ENCODE data around the gene DNAJB6. TPM values are rescaled to one million over a fixed set of nuclear protein-coding genes. Genes with fewer than 3 reads are reported as not detected.

The DNAJB6 gene
- total RNA-seq, 1 donor from 2014 or later, result 155 TPM

DNA sequence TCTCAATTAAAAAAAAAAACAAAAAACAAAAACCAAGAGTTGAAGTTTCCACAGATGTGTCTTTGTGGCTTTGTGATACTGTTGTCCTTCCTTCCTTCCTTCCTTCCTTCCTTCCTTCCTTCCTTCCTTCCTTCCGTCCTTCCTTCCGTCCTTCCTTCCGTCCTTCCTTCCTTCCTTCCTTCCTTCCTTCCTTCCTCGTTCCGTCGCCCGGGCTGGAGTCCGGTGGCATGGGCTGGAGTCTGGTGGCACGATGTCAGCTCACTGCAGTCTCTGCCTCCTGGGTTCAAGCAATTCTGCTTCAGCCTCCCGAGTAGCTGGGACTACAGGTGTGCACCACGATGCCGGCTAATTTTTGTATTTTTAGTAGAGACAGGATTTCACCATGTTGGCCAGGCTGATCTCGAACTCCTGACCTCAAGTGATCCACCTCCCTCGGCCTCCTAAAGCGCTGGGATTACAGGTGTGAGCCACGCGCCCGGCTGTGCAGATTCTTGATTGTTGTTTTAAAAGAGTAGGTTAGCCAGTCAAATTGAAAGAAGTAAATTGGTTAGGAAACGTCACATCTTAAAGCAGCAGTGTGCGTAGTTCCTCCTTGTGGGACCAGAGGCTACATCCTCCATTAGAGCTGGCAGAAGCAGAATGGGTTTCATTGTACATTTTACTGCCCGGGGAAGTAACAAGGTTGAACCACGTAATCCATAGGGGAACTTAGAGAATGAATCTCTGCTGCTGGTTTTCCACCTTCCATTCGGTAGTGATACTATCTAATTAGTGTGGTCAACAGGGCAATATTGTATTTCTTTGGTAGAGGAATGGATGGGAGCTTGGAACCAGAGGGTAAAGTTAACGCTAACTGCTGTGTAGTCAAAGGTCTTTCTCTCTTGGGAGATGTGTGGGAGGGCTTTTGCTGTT lies 20.6 kb downstream of the DNAJB6 start:
- Mint-ChIP-seq H3K9me3 (ENCODE audit: unreplicated experiment) (no peaks in the 10 kb centered on the region), H3K4me1 (ENCODE audit: unreplicated experiment) (peaks cover 36% of the 10 kb centered on the region), H3K4me3 (ENCODE audit: unreplicated experiment) (no peak overlapping the region), H3K27me3 (ENCODE audit: unreplicated experiment) (peaks cover 5% of the 10 kb centered on the region), H3K36me3 (ENCODE audit: low read depth, unreplicated experiment) (peaks cover 40% of the 10 kb centered on the region), H3K27ac (ENCODE audit: unreplicated experiment) (peak overlapping the region; percentile 67)
- no peak for DNase-seq (ENCODE audit: low spot score)
- TF ChIP-seq, protein P1, sequence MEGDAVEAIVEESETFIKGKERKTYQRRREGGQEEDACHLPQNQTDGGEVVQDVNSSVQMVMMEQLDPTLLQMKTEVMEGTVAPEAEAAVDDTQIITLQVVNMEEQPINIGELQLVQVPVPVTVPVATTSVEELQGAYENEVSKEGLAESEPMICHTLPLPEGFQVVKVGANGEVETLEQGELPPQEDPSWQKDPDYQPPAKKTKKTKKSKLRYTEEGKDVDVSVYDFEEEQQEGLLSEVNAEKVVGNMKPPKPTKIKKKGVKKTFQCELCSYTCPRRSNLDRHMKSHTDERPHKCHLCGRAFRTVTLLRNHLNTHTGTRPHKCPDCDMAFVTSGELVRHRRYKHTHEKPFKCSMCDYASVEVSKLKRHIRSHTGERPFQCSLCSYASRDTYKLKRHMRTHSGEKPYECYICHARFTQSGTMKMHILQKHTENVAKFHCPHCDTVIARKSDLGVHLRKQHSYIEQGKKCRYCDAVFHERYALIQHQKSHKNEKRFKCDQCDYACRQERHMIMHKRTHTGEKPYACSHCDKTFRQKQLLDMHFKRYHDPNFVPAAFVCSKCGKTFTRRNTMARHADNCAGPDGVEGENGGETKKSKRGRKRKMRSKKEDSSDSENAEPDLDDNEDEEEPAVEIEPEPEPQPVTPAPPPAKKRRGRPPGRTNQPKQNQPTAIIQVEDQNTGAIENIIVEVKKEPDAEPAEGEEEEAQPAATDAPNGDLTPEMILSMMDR (IDR thresholded peaks at IDR 0.05; ENCODE audit: unreplicated experiment), result no peak

DNA sequence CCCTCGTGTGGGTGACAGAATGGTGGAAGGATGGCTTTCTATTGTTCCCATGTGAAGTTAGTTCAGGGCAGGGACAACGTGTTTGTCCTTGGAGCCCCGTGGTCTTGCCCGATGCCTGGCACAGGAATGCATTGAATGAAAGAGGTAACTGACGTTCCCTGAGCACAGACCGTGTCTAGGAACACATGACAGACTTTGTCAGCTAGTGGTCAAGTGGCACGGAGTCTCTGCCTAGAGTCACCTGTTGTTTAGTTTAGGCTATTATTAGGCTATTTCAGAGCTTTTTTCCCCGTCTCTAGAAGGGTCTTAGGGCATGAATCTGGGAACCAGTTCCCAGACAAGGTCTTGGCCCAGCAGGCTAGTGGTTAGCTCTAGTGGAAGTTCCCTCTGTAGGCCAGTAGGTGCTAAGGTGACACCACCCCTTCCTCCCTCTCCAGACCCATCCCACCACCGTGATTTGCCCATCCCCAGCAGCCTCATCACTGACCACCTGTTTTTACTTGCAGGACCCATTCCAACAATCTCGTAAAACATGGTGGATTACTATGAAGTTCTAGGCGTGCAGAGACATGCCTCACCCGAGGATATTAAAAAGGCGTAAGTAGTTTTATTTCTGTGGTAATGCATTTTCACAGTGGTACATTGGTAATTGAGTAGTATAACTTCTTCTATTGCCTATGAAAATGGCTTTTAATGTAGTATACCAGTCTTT lies 21.4 kb downstream of the DNAJB6 start:
- Mint-ChIP-seq H3K4me3 (ENCODE audit: unreplicated experiment) (no peak overlapping the region), H3K9me3 (ENCODE audit: unreplicated experiment) (no peaks in the 10 kb centered on the region), H3K27me3 (ENCODE audit: unreplicated experiment) (peaks cover 5% of the 10 kb centered on the region), H3K27ac (ENCODE audit: unreplicated experiment) (peak overlapping the region; percentile 8), H3K4me1 (ENCODE audit: unreplicated experiment) (peaks cover 29% of the 10 kb centered on the region), H3K36me3 (ENCODE audit: low read depth, unreplicated experiment) (peaks cover 44% of the 10 kb centered on the region)
- TF ChIP-seq, protein P1 (IDR thresholded peaks at IDR 0.05; ENCODE audit: unreplicated experiment), result no peak
- no peak for DNase-seq (ENCODE audit: low spot score)

DNA sequence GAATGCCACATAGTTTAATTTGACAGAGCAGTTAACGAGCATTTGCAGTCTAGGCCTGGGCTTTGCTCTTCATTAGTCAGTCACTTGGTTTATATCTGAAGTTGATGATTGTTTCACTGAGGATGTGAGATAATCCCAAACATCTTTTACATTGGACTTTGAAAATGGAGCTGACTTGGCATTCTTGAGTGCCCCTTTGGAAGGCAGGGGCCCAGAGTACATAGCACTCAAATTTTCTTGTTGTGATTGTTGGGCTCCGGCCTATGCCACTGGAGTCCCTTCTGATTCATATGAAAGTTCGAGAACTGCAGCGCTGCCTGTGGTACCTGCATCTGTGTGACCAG lies 21.9 kb downstream of the DNAJB6 start:
- DNase-seq (ENCODE audit: low spot score), result no peak
- H3K4me1 Mint-ChIP-seq (ENCODE audit: unreplicated experiment), result peaks cover 24% of the 10 kb centered on the region
- H3K4me3 Mint-ChIP-seq (ENCODE audit: unreplicated experiment), result no peak overlapping the region
- H3K36me3 Mint-ChIP-seq (ENCODE audit: low read depth, unreplicated experiment), result peaks cover 45% of the 10 kb centered on the region
- TF ChIP-seq, protein P1 (IDR thresholded peaks at IDR 0.05; ENCODE audit: unreplicated experiment), result no peak
- H3K9me3 Mint-ChIP-seq (ENCODE audit: unreplicated experiment), result no peaks in the 10 kb centered on the region
- H3K27ac Mint-ChIP-seq (ENCODE audit: unreplicated experiment), result peak overlapping the region; percentile 8
- peaks cover 5% of the 10 kb centered on the region for H3K27me3 Mint-ChIP-seq (ENCODE audit: unreplicated experiment)

DNA sequence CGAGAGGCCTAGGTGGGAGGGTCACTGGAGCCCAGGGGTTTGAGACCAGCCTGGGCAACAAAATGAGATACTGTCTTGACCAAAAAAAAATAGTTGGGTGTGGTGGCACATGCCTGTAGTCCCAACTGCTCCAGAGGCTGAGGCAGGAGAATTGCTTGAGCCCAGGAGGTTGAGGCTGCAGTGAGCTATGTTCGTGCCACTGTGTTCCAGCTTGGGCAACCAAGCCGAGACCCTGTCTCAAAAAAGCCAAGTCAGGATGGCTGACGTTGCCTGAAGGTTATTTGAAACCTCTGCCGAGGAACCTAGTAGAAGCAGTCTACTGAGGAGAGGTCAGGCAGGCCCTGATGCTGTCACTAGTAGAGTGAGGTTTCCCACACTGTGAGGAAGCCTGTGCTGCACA lies 22.8 kb downstream of the DNAJB6 start:
- no peak for DNase-seq (ENCODE audit: low spot score)
- H3K9me3 Mint-ChIP-seq (ENCODE audit: unreplicated experiment), result no peaks in the 10 kb centered on the region
- peaks cover 5% of the 10 kb centered on the region for H3K27me3 Mint-ChIP-seq (ENCODE audit: unreplicated experiment)
- peaks cover 48% of the 10 kb centered on the region for H3K36me3 Mint-ChIP-seq (ENCODE audit: low read depth, unreplicated experiment)
- H3K27ac Mint-ChIP-seq (ENCODE audit: unreplicated experiment), result peak overlapping the region; percentile 45
- peak overlapping the region; percentile 60 for H3K4me3 Mint-ChIP-seq (ENCODE audit: unreplicated experiment)
- TF ChIP-seq, protein P1 (IDR thresholded peaks at IDR 0.05; ENCODE audit: unreplicated experiment), result no peak
- H3K4me1 Mint-ChIP-seq (ENCODE audit: unreplicated experiment), result peaks cover 22% of the 10 kb centered on the region

Data from endothelial cell (in vitro differentiated cells).